Fibroblast of lung (primary cell): ENCODE data around the gene PRKCH.

ENCODE experiments used
- EZH2 ChIP-seq: IDR thresholded peaks from 2 replicates; pipeline ENCODE4 v1.5.1; 2012; ENCODE audit warnings: low read length, control low read depth, mild to moderate bottlenecking; ENCODE audit errors: missing control alignments
- TF ChIP-seq, protein P1 (sequence below), 2 donors: IDR thresholded peaks in 1 of 2; conservative IDR thresholded peaks in 1 of 2; 1 replicate in 1 of 2; 2 replicates in 1 of 2; pipeline ENCODE4 v1.5.1; 2011 to 2012; ENCODE audit warnings: low read length in 2 of 2, control low read depth in 1 of 2, inconsistent platforms in 1 of 2, low read depth in 1 of 2, mild to moderate bottlenecking in 1 of 2

DNA sequence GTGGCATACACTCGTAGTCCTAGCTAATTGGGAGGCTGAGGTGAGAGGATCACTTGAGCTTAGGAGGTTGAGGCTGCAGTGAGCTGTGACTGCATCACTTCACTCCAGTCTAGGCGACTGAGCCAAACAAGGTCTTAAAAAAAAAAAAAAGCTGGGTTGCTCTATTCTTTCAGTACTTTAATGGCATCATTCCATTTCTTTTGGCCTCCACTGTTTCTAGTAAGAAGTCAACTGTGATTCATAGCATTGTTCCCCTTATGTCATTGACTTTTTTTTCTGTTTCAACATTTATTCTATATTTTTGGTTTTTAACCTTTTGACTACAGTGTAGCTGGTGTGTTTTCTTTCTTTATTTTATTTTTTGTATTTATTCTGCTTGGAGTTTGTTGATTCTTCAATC is 16.7 kb upstream of the PRKCH start:
- TF ChIP-seq, protein P1, sequence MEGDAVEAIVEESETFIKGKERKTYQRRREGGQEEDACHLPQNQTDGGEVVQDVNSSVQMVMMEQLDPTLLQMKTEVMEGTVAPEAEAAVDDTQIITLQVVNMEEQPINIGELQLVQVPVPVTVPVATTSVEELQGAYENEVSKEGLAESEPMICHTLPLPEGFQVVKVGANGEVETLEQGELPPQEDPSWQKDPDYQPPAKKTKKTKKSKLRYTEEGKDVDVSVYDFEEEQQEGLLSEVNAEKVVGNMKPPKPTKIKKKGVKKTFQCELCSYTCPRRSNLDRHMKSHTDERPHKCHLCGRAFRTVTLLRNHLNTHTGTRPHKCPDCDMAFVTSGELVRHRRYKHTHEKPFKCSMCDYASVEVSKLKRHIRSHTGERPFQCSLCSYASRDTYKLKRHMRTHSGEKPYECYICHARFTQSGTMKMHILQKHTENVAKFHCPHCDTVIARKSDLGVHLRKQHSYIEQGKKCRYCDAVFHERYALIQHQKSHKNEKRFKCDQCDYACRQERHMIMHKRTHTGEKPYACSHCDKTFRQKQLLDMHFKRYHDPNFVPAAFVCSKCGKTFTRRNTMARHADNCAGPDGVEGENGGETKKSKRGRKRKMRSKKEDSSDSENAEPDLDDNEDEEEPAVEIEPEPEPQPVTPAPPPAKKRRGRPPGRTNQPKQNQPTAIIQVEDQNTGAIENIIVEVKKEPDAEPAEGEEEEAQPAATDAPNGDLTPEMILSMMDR (conservative IDR thresholded peaks at IDR 0.05 in 1 of 2, IDR thresholded peaks at IDR 0.05 in 1 of 2; ENCODE audit: low read depth in 1 of 2, low read length in 2 of 2): no peak
- no peak for TF ChIP-seq EZH2
